HG03139 (cell line): Measurements from ENCODE around the gene BCOR.

Source experiments
- ATAC-seq: cut with Tn5 transposase; IDR thresholded peaks from one replicate; pipeline ENCODE4 v1.9.1; 2021; ENCODE audit not compliant: unreplicated experiment

The BCOR gene

DNA sequence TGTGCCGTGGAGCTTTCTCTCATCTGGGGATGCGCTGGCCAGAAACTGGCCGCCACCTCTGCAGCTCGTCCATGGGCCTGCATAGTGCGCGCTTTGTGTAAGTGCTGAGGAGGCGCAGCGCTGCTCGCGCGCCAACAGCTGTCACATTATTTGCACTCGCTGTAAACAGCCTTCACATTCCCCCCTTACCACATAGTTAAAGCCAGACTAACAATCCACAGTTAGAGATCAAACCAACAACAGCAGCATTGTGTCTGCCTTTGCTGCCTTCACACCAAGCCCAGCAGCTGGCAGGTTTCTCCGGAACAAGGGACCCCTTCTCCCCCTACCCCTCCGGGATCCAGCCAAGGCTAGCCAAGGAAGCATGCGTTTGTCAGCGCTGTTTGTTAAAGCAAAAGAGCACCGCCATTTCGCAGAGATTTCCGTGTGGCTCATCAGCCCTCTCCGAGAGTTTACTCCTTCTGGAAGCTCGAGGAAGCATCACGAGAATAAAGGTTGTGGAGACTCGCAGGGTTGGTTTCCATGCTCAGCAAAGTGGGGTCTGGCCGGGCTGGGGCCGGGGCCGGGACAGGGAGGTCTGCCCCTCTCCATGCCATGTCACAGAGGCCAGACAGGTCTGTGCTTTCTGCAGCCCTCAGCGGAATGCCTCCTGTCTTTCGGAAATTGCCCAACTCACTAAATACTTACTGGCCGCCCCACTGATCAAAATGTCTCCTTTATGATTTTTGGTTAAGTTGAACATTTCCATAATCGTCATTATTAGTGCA lies 11.0 kb downstream of the BCOR start:
- no peak for ATAC-seq

DNA sequence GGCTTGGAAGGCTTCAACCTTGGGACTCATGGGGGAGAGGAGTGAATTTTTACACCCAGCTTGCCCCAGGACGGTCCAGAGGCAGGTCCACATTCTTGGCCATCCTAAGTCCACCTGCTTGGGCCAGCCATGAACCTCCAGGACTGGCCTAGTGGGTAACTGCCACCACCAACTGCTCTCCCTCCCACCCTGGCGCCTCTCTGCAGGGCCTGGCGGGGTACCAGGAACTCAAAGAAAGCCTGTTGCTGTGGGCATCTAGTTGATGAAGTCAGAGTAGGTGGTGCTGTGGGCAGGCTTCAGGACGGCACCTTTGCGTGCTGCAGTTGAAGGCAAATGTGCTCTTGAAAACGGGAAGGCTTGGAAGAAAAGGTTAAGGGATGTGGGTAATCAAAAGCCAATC lies 12.0 kb downstream of the BCOR start:
- no peak for ATAC-seq

DNA sequence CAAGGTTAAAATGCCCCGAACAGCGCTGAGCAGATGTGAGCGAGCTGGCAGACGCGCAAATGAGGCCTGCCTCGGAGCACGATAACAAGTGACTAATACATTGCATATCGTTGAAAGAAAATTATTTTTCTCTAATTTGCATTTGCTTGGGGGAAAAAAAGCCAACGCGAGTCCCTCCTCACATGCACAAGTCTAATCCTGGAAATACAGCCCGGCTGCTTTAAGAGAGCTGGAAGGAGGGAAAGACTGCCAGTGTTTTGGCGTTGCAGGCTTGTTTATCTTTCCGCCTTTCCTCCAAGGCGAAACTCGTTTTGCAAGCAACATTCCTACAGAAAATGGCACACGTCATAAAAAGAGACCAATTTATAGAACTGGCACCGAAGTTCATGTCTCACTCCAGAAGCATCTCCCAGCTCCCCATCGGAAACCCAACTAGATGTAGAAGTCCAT lies 12.6 kb downstream of the BCOR start:
- no peak for ATAC-seq

DNA sequence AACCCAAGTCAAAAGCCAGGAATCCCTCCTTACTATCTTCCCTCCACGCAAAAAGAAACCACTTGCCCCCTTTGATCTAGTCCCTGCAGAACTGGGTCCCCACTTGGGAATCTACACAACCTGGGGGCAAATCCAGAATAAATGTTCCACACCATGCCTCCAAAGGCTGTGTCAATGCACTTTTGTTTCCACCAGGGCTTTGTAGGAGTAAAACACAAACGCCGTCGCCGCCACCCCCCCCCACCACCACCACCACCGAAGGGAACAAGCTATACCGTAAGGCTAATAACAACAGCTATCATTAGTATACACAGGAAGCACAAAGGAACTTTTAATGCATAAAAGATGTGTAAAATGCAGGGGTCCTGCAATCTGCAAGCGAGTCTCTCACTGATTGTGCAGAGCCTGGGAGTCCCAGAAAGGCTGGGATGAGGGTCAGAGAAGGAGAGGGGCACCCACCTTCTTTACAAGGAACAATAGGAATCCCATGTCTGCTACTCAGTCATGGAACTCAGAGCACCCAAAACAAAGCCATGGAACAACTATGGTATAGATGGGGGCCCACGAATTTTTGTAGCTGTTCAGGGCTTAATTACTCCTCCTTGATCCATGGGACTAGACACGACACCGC lies 13.2 kb downstream of the BCOR start:
- ATAC-seq: no peak

DNA sequence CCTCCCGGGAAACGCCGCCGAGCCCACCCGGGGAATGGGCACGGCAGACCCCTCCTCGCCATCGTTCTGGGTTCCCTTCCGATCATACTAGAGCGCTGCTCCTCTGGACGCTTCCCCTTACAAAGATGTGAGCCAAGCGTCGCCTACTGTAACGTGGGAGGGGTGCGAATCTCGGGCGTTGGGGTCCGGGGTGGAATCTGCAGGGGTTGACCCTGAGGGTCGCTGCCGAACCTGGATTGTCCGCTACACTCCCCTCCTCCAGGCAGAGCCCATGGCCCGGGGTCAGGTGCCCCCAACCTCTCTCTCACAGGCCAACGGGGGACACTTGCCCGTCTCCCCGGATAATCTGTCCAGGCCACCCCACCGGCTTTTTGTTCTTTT lies 13.8 kb downstream of the BCOR start:
- no peak for ATAC-seq

DNA sequence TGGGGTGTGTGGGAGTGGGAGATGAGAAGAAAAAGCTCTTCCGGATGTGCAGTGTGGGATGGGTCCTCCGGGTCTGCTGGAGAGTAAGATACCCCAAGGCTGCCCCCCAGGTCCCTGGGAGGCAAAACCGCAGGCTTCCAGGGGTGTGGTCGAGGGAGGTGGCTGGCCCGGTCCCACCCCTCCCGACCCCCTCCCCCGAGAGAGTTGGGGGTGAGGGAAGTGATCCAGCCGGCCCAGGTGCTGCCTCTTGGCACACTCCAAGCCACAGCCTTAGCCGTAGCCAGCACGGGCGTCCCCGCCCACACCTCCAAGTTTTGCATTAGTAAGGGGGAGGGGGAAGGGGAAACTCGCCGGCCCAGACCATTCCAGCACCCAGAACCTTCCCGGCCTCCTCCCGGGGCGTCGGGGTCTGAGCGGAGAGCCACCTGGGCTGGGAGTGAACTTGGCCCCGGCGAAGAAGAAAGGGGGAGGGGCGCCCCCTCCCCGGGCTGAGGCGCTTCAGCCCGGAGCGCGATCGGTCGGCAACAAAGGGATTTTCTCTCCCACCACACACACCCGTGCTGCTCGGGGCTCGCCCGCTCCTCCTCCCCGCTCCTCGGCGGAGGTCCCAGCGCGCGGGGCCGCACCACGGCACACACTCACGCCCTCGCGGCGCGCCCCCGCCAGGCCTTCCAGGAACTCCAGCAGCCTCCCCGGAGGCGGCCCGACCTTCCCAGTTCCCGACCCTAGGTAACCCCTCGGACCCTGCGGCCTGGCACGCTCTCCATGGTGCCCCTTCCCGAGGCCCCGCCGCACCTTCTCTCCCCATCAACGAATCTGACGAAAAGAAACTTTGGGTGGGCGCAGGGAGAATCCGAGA lies 14.4 kb downstream of the BCOR start:
- no peak for ATAC-seq

DNA sequence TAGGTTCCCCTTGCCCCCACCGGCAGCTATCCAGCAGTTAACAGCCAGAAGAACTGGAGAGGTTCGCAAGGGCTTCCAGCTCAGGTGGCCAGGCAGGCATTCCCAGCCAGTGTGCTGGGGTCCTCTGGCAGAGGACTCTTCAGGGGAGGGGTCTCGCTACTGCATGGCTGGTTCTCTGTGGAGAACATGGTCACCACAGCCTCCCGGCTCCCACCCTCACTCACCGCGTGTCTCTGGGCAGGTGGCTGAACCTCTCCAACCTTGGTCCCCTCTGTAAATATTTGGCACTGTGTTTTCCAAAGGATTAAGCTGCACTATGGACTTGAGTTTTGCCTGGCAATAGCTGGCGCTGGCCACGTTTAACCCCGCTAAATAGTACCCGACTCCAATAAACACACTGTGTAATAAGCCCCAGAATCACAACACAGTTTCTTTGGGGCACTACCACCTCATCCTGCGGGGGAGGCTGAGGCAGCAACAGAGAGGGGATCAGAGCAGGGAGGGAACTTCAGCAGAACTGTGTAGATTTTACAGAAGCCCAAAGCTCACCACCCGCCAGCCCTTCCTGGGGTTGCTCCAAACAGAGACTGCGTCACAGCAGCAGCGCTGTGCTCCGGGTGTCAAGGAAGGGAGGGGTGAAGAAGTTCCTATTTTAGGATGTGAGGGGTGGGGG lies 15.2 kb downstream of the BCOR start:
- ATAC-seq: no peak

DNA sequence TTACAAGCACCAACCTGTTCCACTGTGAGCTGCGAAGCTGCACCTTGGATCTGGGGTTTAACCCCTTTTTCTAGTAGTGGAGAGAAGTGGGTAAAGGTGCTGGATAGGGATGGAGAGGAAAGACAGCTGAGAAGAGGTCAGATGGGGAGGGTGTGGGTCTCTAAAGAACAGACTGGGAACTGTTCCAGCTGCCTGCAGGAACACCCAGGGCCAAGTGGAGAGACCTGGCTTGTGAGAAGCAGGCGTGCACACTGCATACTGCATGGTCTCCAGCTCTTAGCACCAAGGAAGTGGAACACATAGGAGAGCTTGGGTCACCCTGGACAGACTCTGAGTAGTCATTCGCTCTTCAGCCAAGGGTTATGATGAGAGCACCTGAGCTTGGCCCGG lies 16.1 kb downstream of the BCOR start:
- no peak for ATAC-seq

DNA sequence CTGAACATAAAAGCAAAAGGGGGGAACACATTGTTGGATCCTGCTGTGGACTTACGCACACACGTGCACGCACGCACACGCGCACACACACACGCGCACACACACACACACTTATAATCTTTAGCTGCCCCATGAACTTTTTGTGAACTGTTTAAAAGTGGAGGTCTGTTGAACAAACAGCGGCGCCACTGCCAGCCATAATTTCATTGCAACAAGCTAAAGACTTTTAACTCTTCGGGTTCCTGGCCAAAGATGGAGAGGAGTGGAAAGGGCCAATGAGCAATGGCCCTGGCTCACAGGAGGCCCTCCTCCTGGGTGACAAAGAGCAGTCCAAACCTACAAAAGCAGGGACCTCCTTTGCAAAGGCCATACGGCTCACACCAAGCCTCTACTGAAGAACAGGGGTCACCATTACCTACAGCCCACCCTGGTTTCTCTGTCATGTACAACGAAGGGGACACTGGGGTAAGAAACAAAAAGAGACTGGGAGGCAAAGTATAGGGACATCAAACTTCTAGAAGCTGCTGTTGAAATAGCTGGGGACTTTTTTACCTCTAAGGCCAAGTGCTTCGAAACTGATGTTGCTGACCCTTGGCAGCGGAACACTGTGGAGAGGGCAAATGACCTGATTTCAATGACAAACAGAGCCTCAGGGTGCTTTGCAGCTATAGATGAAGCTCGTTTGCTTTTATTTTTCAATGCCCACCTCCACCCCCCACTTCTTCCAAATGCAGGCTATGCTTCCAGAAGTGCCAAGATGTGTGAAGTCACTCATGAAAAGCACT lies 16.7 kb downstream of the BCOR start:
- ATAC-seq: no peak

DNA sequence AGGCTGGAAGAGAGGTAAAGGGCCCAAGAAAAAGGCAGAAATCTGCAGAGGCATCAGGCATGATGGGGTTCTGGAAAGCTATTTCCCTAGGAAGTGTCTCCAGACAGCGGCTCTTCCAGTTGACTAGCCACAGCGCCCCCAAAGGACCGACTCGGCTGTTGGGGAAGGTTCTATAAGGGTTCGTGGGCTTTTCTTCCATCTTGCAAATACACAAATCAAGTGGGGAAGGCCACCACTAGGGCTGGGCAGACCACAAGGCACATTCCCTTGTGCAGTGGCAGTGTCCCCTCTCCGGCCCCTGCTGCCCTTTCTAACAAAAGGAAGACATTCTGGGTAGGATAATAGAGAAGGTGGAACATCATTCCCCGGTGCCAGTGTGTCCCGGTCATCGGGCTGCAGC lies 18.2 kb downstream of the BCOR start:
- ATAC-seq: no peak

DNA sequence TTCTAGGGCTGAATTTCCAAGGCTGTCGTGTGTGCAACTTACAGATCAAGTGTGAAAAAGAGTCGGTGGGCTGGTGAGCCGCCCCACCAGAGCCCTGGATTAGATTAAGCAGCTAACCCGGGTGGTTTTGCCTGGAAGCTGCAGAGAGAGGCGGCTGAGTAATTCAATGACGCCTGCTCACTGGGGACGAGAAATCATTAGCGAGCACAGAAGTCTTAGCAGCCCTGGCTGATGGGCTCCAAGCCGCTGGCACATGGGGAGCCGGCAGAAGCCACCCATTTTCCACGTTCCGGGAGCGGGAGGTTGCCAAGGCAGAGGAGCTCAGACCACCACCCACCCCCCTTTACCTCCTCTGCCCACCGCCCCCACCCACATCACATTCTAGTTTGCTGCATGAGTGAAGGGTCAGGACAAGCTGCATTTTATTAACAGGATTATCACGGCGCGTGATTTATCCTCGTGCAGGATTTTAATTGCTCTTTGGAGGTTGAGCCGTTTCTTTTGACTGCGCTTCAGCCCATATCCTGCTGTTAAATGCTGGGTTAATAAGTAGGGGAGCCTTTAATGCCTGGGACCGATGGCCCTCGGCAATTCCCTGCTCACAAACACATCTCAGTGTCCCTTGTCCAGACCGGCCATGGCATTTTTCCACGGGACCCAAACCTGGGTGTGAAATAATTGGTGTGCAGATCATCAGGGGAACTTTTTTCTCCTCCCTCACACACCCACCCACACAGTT lies 19.1 kb downstream of the BCOR start:
- ATAC-seq: no peak

DNA sequence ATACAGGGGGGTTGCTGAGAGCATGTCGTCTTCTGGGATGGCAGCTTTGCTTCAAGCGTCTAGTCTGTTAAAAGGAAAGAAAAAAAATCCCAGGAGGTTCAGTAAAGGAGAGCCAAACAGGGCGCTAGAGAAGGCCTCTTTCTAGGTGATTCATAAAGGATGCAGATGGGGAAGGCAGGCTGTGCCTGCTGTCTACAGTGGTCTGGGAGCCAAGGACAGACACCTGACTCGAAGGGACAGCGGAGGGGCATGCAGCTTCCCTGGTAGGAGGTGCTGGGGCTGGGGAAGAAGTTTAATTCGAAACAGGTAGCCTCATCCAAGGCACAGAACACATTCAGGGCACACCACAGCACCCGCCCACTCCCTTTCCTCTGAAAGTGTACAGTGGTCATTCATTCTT lies 19.9 kb downstream of the BCOR start:
- ATAC-seq: no peak

DNA sequence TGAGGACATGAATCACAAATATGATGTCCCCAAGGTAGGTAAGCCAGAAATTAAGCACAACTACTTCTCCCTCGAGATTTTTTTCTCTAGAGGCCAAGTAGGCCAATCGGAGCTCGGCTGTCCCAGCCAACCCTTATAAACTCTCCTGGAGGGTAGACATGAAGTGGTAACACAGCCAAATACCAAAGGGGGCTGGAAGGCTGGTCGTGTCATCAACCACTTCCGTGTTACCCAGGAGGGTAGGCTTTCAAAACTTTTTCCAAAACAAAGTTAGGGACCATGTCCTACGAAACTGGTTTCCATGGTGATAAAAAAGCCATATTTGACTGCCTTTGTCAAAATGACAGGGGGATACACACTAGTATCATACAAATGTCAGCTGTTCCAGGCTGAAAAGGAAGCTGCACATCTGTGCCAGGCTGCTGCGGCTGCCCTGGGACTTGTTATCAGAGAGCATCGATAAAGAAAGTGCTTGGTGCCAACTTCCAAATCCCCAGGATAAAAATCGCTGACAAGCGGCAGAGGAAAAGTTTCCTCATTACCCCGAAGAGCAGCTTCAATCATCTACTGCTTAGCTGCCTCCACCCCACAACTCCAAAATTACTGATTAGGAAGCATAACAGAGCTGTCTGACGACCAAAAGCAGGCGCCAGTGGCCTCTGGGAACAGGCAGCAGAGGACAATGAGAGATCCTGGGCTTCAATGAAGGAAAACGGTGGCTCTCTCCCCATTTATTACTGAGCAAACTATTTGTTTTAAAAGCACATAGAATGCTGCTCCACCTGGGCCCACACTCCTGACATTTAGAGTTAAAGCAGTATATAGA lies 20.8 kb downstream of the BCOR start:
- no peak for ATAC-seq

DNA sequence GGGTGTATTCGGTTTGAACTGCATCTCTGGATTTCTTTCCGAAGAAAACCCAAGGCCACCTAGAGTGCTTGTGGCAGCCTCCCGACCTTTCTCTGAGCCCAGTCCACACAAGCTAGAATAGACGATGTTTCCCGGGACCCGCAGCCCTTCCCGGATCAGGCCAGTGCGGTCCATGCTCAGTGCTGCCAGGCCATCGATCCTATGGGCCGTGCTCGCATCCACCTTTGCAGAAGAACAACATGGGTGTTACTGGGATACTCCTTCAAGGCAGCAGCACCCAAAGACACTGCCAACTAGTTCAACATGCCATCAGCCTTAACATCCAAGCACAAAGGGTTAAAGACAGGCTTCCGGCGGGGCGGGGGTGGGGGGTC lies 22.8 kb downstream of the BCOR start:
- ATAC-seq: no peak

DNA sequence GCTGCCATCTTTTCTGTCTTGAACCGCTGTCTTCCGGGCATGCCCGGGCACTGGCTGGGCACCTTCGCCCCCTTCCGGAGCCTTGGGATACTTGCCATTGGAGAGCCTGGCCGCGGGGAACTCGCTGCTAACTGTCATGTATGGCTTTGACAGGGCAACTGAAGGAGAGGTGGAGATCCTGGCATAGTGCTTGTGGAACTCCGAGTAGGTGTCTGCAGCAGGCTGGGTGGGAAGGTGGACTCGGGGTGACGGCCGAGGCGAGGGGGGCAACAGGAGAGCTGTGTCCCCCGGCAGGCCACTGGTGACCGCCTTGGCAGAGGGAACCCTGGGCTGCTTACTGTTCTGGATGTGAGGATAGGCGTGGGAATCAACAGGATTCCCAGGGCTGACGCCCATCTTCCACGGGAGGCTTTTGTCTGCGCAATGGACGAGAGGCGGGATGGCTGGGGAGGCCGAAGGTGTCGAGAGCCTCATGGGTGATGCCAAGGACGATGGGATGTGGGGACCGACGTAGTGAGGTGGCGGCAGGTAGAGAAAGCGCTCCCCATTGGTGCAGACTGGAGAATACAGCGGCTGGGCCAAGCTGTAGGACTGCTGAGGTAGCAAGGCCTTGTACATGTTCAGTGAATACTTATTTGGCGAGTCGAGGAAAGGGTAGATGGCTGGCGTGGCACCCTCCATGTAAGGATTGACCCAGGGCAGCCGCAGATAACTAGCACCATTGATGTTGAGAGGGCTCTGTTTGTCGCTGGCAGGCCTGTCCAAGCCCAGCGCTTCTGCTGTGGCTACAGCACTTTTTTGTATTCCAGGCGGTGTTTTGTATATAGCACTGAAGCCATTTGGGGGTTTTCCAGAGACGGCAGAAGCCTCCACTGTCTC lies 23.4 kb downstream of the BCOR start:
- ATAC-seq: no peak

DNA sequence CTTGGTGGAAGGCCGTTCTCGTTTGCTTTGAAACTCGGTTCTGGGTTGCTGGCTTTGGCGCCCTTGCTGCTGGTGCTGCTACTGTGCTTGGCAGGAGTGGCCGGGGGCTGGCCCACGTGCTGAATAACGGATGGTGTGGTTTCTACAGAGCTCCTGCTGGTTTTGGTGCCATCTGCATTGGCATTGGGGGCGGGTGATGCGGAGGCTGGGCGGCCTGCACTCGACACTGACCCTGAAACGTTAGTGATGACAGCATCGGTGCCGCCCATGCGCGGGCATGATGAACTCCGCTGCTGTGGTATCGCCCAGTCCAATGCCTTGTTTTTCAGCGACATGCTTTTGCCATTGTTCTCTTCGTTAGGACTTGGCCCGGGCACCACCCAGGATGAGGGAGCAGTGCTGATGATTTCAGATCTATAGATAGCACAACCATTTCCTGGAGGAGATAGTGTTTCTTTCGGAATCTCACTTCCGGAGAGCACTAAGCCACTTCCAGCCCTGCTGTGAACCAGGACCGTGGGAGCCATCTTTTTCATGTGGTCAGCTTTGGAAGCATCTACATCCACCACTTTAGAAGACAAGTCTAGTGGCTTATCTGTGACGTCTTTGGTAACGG lies 24.2 kb downstream of the BCOR start:
- ATAC-seq: no peak

DNA sequence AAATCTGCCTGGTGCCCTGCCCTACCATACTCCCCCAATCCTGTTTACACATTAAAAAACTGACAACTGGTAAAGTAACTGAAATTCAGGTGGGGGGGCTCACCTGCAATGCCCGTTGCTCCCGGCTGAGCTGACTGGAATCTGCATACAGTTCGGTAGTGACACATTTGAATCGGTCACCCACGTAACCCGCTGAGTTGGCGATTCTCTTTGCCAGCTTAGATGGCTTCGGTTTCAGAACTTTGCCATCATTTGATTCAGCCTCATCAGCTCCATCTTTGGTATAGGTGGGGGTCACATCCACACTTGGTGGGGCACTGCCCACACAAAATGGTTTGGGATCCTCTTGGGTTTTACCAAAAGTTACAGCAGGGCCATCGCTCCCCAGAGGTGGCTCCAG lies 25.5 kb downstream of the BCOR start:
- ATAC-seq: no peak

DNA sequence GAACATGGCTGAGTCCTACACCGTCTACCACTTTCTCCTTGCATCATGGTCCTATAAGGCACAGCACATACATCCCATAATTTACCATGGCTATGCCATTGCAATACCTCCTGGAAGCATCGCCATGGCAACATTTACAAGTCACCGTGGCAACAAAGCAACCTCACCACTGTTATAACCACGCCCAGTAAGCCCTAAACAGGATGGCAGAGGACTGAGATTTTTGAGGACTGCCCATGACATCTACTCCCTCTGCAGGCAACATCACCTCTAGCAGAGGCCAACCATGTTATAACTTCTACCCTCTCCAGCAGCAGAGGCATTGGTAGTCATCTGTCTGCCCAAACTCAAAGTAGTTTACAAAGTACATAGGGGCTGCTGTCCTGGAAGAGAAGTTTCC lies 29.7 kb downstream of the BCOR start:
- no peak for ATAC-seq
